A549 (cell line): ENCODE results near the gene PLXNA3. TPM values are rescaled to one million over a fixed set of nuclear protein-coding genes. Genes with fewer than 3 reads are reported as not detected.

Experiments
- ATAC-seq, 2 experiments: fragments of 200-7000 bp in 1 of 2; fragments of >200 bp in 1 of 2; cut with Nextera tagmentation in 1 of 2; cut with Tn5 transposase in 1 of 2; 3 replicates each; pipeline versions ENCODE4 v1.8.0 to v1.9.1; 2018 to 2020; ENCODE audit warnings: mild to moderate bottlenecking in 1 of 2, moderate library complexity in 1 of 2
- CTCF ChIA-PET: fragments of 300-600 bp; sonication (Branson Sonifier 250); formaldehyde crosslinking; extraction: SDS; loops from one replicate; lab custom pipeline; 2021; ENCODE audit warnings: antibody characterized with exemption, inconsistent platforms; lab: Yijun Ruan, JAX
- POLR2A ChIA-PET: fragments of 350-600 bp; formaldehyde crosslinking; extraction: SDS; loops from one replicate; lab custom pipeline; 2021; ENCODE audit warnings: antibody characterized with exemption, inconsistent platforms; lab: Yijun Ruan, JAX
- DNase-seq, 2 experiments: peaks; one replicate each; pipeline versions ENCODE4 v3.0.0 to v3.0.0-alpha.2; 2011 to 2016; ENCODE audit warnings: low read depth in 1 of 2, low spot score in 1 of 2
- FAIRE-seq: peaks from 2 replicates; lab custom pipeline; 2011; peaks lifted over from hg19 to GRCh38; lab: Jason Lieb, UNC
- H3K27ac ChIP-seq, 2 experiments: fragments of >200 bp; sonication (Bioruptor Twin); formaldehyde crosslinking; 3 replicates each; pipeline ENCODE4 v1.5.1; 2016 to 2017
- H3K4me1 ChIP-seq: fragments of >200 bp; sonication (Bioruptor Twin); formaldehyde crosslinking; 3 replicates; pipeline ENCODE4 v1.6.1; 2016
- H3K4me2 ChIP-seq: fragments of >200 bp; sonication (Bioruptor Twin); formaldehyde crosslinking; 3 replicates; pipeline ENCODE4 v1.6.1; 2016
- H3K4me3 ChIP-seq: fragments of >200 bp; sonication (Bioruptor Twin); formaldehyde crosslinking; 3 replicates; pipeline ENCODE4 v1.5.1; 2016
- H3K9me3 ChIP-seq: fragments of >200 bp; sonication (Bioruptor Twin); formaldehyde crosslinking; 3 replicates; pipeline ENCODE4 v1.6.1; 2016
- CHD4 ChIP-seq: fragments of 200-600 bp; sonication (generic); IDR thresholded peaks from 2 replicates; pipeline ENCODE4 v1.6.1; 2016; ENCODE audit warnings: antibody characterized with exemption, mild to moderate bottlenecking, borderline replicate concordance
- EHF ChIP-seq: fragments of 250-450 bp; sonication (Bioruptor Pico); IDR thresholded peaks from 2 replicates; pipeline ENCODE4 v1.5.0; 2020; ENCODE audit warnings: mild to moderate bottlenecking
- FOSL2 ChIP-seq, 2 experiments: fragments of 450-650 bp in 1 of 2; fragments of >200 bp in 1 of 2; sonication (Bioruptor Twin) in 1 of 2; formaldehyde crosslinking; IDR thresholded peaks; 2 replicates each; pipeline versions ENCODE4 v1.5.0 to v1.6.1; 2016 to 2020; ENCODE audit warnings: mild to moderate bottlenecking in 1 of 2, moderate library complexity in 1 of 2
- FOXS1 ChIP-seq: fragments of 250-450 bp; sonication (Bioruptor Pico); IDR thresholded peaks from 2 replicates; pipeline ENCODE4 v1.5.0; 2020; ENCODE audit warnings: mild to moderate bottlenecking, moderate library complexity
- GATA3 ChIP-seq: IDR thresholded peaks from 2 replicates; pipeline ENCODE4 v1.6.1; 2012; ENCODE audit warnings: borderline replicate concordance
- HDAC2 ChIP-seq: fragments of 200-600 bp; sonication (generic); IDR thresholded peaks from 2 replicates; pipeline ENCODE4 v1.6.1; 2016
- JUN ChIP-seq, 2 experiments: fragments of >200 bp; sonication (Bioruptor Twin); formaldehyde crosslinking; IDR thresholded peaks; 2 replicates in 1 of 2; 3 replicates in 1 of 2; pipeline ENCODE4 v1.6.1; 2016 to 2017
- KDM5A ChIP-seq: fragments of 200-600 bp; sonication (generic); IDR thresholded peaks from 2 replicates; pipeline ENCODE4 v1.6.1; 2016; ENCODE audit warnings: antibody characterized with exemption, mild to moderate bottlenecking
- PHF8 ChIP-seq: fragments of 200-600 bp; sonication (generic); IDR thresholded peaks from 2 replicates; pipeline ENCODE4 v1.6.1; 2016; ENCODE audit warnings: low read depth, mild to moderate bottlenecking, antibody characterized with exemption, moderate library complexity, borderline replicate concordance
- POLR2AphosphoS2 ChIP-seq: conservative IDR thresholded peaks from 2 replicates; pipeline ENCODE4 v1.6.1; 2012; ENCODE audit warnings: low read length, improper control_type of control experiment, inconsistent platforms
- RCOR1 ChIP-seq: fragments of 150-350 bp; IDR thresholded peaks from 2 replicates; pipeline ENCODE4 v1.6.1; 2014; ENCODE audit warnings: antibody characterized with exemption, low read length, low read depth
- RNF2 ChIP-seq: fragments of 200-600 bp; sonication (generic); IDR thresholded peaks from 2 replicates; pipeline ENCODE4 v1.6.1; 2016; ENCODE audit warnings: low read depth, mild to moderate bottlenecking, antibody characterized with exemption, moderate library complexity, borderline replicate concordance
- SREBF2 ChIP-seq: fragments of 450-650 bp; IDR thresholded peaks from 2 replicates; pipeline ENCODE4 v1.6.1; 2014; ENCODE audit warnings: mild to moderate bottlenecking, moderate library complexity
- ZNF302 ChIP-seq: fragments of 250-450 bp; sonication (Bioruptor Pico); IDR thresholded peaks from 2 replicates; pipeline ENCODE4 v1.9.0; 2021; ENCODE audit warnings: inconsistent platforms, mild to moderate bottlenecking, moderate library complexity
- ZSCAN20 ChIP-seq: fragments of 250-450 bp; sonication (Bioruptor Pico); IDR thresholded peaks from 2 replicates; pipeline ENCODE4 v1.8.0; 2022; ENCODE audit warnings: mild to moderate bottlenecking, moderate library complexity
- WGBS: methylation state at CpG from one replicate; pipeline ENCODE4 v1.1.6; 2017; ENCODE audit errors: missing lambda C conversion rate; 5-methylcytosine and 5-hydroxymethylcytosine counted together
- polyA plus RNA-seq, 4 experiments: library from polyadenylated mRNA; depleted of rRNA in 3 of 4; stranded (reverse); fragments of >200 nt; fragmentation: RNase III in 1 of 4; extraction: RNeasy Plus Mini Kit Qiagen cat#74134 plus additional on column Dnase treatment in 1 of 4; gene quantifications; 2 replicates in 3 of 4; 3 replicates in 1 of 4; pipeline ENCODE4 v1.2.3, GENCODE V29; 2011 to 2017
- TF ChIP-seq, protein P1 (sequence below): fragments of >200 bp; sonication (Bioruptor Twin); formaldehyde crosslinking; IDR thresholded peaks from 3 replicates; pipeline ENCODE4 v1.5.1; 2016
- TF ChIP-seq, protein P2 (sequence below): fragments of 200-600 bp; sonication (generic); IDR thresholded peaks from 2 replicates; pipeline ENCODE4 v1.6.1; 2016; ENCODE audit warnings: antibody characterized with exemption, mild to moderate bottlenecking, moderate library complexity
- TF ChIP-seq, protein P3 (sequence below): IDR thresholded peaks from 2 replicates; pipeline ENCODE4 v1.6.1; 2012
- TF ChIP-seq, protein P4 (sequence below): fragments of >200 bp; sonication (Bioruptor Twin); formaldehyde crosslinking; IDR thresholded peaks from 2 replicates; pipeline ENCODE4 v1.6.1; 2016

Gene PLXNA3
- polyA plus RNA-seq, 2 of the 4 experiments (the other 2 are of a cell fraction) = 3.4 to 10.1 TPM

DNA sequence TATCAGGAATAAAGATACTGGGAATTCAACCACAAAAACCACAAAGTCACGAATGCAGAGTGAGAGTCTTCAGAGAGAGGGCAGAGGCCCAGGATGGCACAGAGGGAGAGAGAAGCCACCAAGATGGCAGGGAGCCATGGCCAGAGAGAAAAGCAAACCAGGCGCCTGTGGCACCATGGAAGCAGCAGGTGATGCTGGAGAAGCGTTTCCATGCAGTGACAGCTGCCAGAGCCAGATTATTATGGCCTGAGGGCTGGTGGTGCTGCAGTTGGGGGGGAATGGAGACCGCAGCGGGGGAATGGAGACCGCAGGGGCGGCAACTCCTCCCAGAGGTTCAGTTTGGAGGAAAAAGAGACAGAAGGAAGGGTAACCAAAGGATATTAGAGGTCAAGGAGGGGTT is 40.9 kb upstream of the PLXNA3 start (continued):
- TF ChIP-seq, protein P1, sequence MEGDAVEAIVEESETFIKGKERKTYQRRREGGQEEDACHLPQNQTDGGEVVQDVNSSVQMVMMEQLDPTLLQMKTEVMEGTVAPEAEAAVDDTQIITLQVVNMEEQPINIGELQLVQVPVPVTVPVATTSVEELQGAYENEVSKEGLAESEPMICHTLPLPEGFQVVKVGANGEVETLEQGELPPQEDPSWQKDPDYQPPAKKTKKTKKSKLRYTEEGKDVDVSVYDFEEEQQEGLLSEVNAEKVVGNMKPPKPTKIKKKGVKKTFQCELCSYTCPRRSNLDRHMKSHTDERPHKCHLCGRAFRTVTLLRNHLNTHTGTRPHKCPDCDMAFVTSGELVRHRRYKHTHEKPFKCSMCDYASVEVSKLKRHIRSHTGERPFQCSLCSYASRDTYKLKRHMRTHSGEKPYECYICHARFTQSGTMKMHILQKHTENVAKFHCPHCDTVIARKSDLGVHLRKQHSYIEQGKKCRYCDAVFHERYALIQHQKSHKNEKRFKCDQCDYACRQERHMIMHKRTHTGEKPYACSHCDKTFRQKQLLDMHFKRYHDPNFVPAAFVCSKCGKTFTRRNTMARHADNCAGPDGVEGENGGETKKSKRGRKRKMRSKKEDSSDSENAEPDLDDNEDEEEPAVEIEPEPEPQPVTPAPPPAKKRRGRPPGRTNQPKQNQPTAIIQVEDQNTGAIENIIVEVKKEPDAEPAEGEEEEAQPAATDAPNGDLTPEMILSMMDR = no peak
- TF ChIP-seq FOSL2 (IDR thresholded peaks at IDR 0.05) = no peak
- no peak for TF ChIP-seq FOSL2 (CRISPR knock-in tag; IDR thresholded peaks at IDR 0.05)
- TF ChIP-seq ZNF302 = no peak
- TF ChIP-seq, protein P2, sequence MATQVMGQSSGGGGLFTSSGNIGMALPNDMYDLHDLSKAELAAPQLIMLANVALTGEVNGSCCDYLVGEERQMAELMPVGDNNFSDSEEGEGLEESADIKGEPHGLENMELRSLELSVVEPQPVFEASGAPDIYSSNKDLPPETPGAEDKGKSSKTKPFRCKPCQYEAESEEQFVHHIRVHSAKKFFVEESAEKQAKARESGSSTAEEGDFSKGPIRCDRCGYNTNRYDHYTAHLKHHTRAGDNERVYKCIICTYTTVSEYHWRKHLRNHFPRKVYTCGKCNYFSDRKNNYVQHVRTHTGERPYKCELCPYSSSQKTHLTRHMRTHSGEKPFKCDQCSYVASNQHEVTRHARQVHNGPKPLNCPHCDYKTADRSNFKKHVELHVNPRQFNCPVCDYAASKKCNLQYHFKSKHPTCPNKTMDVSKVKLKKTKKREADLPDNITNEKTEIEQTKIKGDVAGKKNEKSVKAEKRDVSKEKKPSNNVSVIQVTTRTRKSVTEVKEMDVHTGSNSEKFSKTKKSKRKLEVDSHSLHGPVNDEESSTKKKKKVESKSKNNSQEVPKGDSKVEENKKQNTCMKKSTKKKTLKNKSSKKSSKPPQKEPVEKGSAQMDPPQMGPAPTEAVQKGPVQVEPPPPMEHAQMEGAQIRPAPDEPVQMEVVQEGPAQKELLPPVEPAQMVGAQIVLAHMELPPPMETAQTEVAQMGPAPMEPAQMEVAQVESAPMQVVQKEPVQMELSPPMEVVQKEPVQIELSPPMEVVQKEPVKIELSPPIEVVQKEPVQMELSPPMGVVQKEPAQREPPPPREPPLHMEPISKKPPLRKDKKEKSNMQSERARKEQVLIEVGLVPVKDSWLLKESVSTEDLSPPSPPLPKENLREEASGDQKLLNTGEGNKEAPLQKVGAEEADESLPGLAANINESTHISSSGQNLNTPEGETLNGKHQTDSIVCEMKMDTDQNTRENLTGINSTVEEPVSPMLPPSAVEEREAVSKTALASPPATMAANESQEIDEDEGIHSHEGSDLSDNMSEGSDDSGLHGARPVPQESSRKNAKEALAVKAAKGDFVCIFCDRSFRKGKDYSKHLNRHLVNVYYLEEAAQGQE = no peak
- no peak for TF ChIP-seq RNF2
- TF ChIP-seq RCOR1 = no peak
- TF ChIP-seq ZSCAN20 (CRISPR knock-in tag) = no peak
- TF ChIP-seq, protein P3, sequence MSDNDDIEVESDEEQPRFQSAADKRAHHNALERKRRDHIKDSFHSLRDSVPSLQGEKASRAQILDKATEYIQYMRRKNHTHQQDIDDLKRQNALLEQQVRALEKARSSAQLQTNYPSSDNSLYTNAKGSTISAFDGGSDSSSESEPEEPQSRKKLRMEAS = no peak

GRCh38 chrX:154419189-154419588 is 38.9 kb upstream of the PLXNA3 start:
- no peak for FAIRE-seq
- ATAC-seq = no peak
- POLR2A ChIA-PET = no interaction called here

DNA sequence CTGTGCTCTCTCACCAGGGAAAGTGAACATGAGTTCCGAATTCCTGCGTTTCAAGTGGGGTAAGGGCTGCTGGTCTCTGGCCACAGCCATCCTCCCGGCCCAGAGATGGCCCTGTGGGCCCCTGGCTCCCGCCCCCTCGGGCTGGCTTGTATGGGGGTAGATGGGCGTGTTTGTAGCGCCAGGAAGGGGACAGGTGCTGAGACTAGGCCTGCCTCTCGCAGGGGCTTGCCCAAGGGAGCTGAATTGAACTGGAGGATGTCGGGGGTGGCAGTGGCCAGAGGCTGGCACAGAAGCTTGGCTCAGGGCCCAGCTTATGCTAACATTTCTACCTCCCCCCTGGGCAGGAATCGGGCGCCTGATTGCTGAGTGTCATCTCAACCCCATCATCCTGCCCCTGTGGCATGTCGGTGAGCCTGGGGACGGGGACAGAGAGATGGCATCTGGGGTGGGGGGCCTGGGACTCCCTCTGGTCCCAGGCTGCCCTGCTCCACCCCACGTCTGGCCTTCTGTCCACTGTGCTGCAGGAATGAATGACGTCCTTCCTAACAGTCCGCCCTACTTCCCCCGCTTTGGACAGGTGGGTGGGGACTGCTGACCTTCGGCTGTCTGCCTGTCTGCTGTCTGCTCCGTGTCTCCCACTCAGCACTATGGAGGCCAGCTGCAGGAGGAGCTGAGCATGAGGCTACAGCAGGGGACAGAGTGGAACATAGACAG is 38.2 kb upstream of the PLXNA3 start:
- H3K27ac ChIP-seq = no peak overlapping the region
- ChIA-PET POLR2A (no interaction called here), CTCF (interaction anchor here (1.3 to 1.4 kb wide), 2 partner anchors 35 to 114 kb away, joined by 3 read pairs; no protein-coding TSS in a partner anchor)
- peak in 1 of 2 experiments; percentile 15; a peak in 1 of 6 replicates for ATAC-seq
- TF ChIP-seq FOXS1 (CRISPR knock-in tag) (no peak), HDAC2 (no peak)
- no peak for DNase-seq
- no peak for FAIRE-seq
- 94% methylated on average over 16 of the region's 19 CpGs for whole genome bisulfite sequencing
- no peak overlapping the region for H3K4me2 ChIP-seq
- H3K4me1 ChIP-seq = no peaks in the 10 kb centered on the region
- H3K9me3 ChIP-seq = no peaks in the 10 kb centered on the region
- H3K4me3 ChIP-seq = no peak overlapping the region

More at GRCh38 chrX:154419189-154419588, 38.9 kb upstream of the PLXNA3 start:
- no peak overlapping the region for H3K27ac ChIP-seq
- WGBS = 92% methylated on average over 7 of the region's 8 CpGs
- no peak overlapping the region for H3K4me2 ChIP-seq
- CTCF ChIA-PET = interaction anchor here (1.4 kb wide), 1 partner anchor 115 kb away, joined by 3 read pairs; no protein-coding TSS in a partner anchor
- no peak for TF ChIP-seq PHF8
- no peaks in the 10 kb centered on the region for H3K4me1 ChIP-seq
- no peak for DNase-seq
- H3K4me3 ChIP-seq = no peak overlapping the region
- no peaks in the 10 kb centered on the region for H3K9me3 ChIP-seq

- no peak for ATAC-seq
- Histone ChIP-seq H3K4me1 (no peaks in the 10 kb centered on the region), H3K9me3 (no peaks in the 10 kb centered on the region), H3K4me3 (no peak overlapping the region)
- no peak for FAIRE-seq
- no peak for TF ChIP-seq GATA3
- no peak for TF ChIP-seq POLR2AphosphoS2
- TF ChIP-seq, protein P4, sequence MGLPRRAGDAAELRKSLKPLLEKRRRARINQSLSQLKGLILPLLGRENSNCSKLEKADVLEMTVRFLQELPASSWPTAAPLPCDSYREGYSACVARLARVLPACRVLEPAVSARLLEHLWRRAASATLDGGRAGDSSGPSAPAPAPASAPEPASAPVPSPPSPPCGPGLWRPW = no peak
- TF ChIP-seq CHD4 = no peak
- no peak for TF ChIP-seq JUN (IDR thresholded peaks at IDR 0.05)
- TF ChIP-seq FOXS1 (CRISPR knock-in tag) = no peak
- TF ChIP-seq KDM5A = no peak
- TF ChIP-seq EHF = no peak
- TF ChIP-seq, protein P1 = no peak
- no peak for TF ChIP-seq SREBF2
- TF ChIP-seq, all 56 proteins: peak for 0
- DNase-seq = no peak
- CTCF ChIA-PET = interaction anchor here (1.3 to 1.4 kb wide), 2 partner anchors 34 to 114 kb away, joined by 3 read pairs; no protein-coding TSS in a partner anchor
- POLR2A ChIA-PET = no interaction called here
- 92% methylated on average over 2 of the region's 10 CpGs for WGBS
- Histone ChIP-seq H3K4me2 (no peak overlapping the region), H3K27ac (no peak overlapping the region)
Observed at GRCh38 chrX:154420402-154420756, 37.7 kb upstream of the PLXNA3 start.
